ENCODE results near the gene RAD9A. TPM values are rescaled to one million over a fixed set of nuclear protein-coding genes. Genes with fewer than 3 reads are reported as not detected.

Gene RAD9A
- total RNA-seq, 4 donors from 2014 or later = 37.0 to 73.4 (median 61.6) TPM

DNA sequence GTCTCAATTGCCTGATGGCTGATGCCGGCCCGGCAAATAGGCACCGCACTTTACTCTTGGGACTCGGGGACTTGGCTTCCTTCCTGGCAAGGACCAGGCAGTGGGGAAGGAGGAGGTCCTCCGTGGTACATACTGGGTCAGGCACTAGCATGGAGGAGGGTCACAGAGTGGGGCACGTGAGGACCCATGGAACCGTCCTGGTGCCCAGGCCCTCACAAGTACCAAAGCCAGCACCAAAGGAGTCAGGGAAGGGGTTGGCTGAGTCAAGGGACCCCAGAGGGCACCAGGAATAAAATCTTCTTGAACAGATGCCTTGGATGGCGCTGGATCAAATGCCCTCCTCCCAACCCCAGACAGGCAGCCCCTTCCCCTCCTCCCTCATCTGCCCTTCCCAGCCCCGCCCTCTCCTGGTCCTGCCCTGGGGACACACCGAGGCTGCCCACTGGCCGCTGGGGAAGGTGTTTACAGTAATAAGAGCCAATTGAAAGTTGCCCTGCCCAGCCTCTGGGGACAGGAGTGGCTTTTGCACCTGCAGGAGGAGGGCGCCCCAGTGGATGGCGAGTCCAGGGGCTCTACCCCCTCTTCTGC, 18.1 kb downstream of the RAD9A start:
- Histone ChIP-seq H3K4me1 (peaks cover 0 to 63% (median 42%) of the 10 kb centered on the region in 4 donors), H3K4me3 (peak overlapping the region; percentile 10 to 39 (median 32)), H3K9me3 (no peaks in the 10 kb centered on the region), H3K27ac (peak overlapping the region; percentile 68 to 91 (median 82)), H3K27me3 (no peaks in the 10 kb centered on the region), H3K36me3 (no peaks in the 10 kb centered on the region)
- TF ChIP-seq, protein P1, sequence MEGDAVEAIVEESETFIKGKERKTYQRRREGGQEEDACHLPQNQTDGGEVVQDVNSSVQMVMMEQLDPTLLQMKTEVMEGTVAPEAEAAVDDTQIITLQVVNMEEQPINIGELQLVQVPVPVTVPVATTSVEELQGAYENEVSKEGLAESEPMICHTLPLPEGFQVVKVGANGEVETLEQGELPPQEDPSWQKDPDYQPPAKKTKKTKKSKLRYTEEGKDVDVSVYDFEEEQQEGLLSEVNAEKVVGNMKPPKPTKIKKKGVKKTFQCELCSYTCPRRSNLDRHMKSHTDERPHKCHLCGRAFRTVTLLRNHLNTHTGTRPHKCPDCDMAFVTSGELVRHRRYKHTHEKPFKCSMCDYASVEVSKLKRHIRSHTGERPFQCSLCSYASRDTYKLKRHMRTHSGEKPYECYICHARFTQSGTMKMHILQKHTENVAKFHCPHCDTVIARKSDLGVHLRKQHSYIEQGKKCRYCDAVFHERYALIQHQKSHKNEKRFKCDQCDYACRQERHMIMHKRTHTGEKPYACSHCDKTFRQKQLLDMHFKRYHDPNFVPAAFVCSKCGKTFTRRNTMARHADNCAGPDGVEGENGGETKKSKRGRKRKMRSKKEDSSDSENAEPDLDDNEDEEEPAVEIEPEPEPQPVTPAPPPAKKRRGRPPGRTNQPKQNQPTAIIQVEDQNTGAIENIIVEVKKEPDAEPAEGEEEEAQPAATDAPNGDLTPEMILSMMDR (IDR thresholded peaks at IDR 0.05) = no peak
- no peak for TF ChIP-seq POLR2A (IDR thresholded peaks at IDR 0.05)
- peak; percentile 67 to 90 (median 89) for DNase-seq

DNA sequence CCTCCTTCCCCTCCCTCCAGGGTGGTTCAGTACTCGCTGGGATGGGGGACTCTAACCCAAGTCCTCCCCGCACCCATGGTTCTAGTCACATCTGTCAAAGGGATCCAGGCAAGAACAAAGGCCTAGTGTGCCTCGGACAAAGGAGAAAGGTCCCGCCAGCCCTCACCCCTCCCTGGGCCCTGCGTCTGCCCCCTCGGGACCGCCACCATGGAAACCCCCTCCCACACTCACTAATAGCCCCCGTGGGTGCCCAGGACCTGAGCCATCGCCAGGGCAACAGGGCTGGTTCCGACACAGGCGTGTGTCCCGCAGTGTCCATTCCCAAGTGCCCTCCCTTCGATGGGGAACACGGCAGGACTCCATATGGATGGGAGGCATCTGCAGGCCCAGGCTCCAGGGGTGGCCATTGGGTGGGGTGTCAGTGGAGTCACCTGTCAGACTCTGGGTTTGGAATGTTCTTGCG, 18.6 kb downstream of the RAD9A start:
- Histone ChIP-seq H3K27me3 (peaks cover 0 to 4% of the 10 kb centered on the region in 2 donors), H3K4me1 (peaks cover 0 to 65% (median 43%) of the 10 kb centered on the region in 4 donors), H3K4me3 (no peak overlapping the region), H3K36me3 (no peaks in the 10 kb centered on the region), H3K27ac (peak overlapping the region in 3 of 4 donors; percentile 76 to 91 (median 87)), H3K9me3 (no peaks in the 10 kb centered on the region)
- no peak for DNase-seq
- no peak for TF ChIP-seq POLR2A (IDR thresholded peaks at IDR 0.05)
- TF ChIP-seq, protein P1 (IDR thresholded peaks at IDR 0.05) = no peak

DNA sequence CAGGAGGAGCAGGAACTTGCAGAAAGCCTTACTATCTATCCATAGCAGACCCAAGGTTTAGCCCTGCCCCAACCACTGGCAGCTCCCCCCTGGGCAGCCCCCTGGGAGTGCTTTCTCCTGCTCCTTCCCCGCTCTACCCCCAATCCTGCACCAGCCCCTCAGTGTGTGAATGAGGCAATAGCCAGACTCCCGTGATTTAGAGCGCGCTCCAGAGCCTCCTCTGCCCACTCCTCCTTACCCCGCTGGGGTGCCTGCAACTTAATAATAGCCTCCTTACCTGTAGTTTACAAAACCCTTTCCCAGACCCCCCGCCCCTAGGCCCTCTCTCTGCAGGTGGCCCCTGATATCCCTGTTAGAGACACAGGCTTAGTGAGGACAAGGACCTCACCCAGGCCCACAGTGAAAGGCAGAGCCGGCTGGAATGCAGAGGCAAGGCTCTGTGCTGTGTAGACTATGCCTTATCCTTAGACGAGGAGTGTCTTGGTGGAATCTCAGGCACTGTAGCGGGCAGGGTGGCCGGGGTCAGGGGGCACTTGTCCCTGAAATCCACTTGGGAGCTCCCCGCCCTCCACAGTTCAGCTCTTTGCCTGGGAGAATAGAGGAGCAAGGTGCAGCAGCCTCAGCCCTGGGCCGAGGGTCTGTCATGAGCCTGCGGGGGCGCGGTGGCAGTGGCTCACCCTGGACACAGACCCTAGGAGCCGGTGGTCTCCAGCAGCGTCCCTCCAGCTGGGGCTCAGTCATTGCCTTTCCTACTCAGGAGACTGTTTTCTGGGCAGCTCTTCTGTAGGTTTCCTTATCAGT, 19.4 kb downstream of the RAD9A start:
- Histone ChIP-seq H3K36me3 (no peaks in the 10 kb centered on the region), H3K27me3 (peaks cover 0 to 8% of the 10 kb centered on the region in 2 donors), H3K4me1 (peaks cover 0 to 64% (median 44%) of the 10 kb centered on the region in 4 donors), H3K27ac (peak overlapping the region in 1 of 4 donors; percentile 91), H3K4me3 (no peak overlapping the region), H3K9me3 (no peaks in the 10 kb centered on the region)
- TF ChIP-seq POLR2A (IDR thresholded peaks at IDR 0.05) = no peak
- TF ChIP-seq, protein P1 (IDR thresholded peaks at IDR 0.05) = no peak
- DNase-seq = no peak

DNA sequence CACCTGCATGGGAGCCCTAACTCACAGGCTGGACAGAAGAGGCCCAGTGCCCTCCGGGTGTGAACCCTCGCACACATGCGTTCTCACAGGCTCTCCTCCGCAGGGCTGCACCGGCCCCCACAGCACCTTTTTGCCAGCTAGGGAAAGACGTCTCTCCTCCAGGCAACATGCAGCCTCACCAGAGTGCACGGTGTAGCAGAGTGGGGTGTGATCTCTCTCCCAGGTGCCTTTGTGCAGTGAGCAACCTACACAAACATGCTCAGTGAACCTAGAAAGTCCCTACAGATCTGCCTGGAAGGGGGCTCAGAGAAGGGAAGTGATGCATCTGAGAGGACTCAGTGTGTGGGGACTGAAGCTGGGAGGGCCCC, 20.0 kb downstream of the RAD9A start:
- no peaks in the 10 kb centered on the region for H3K9me3 ChIP-seq
- peaks cover 0 to 62% (median 43%) of the 10 kb centered on the region in 4 donors for H3K4me1 ChIP-seq
- H3K27ac ChIP-seq = no peak overlapping the region
- no peak for DNase-seq
- H3K27me3 ChIP-seq = peaks cover 0 to 8% of the 10 kb centered on the region in 2 donors
- H3K36me3 ChIP-seq = no peaks in the 10 kb centered on the region
- H3K4me3 ChIP-seq = no peak overlapping the region
- TF ChIP-seq POLR2A (IDR thresholded peaks at IDR 0.05) = no peak
- TF ChIP-seq, protein P1 (IDR thresholded peaks at IDR 0.05) = no peak

DNA sequence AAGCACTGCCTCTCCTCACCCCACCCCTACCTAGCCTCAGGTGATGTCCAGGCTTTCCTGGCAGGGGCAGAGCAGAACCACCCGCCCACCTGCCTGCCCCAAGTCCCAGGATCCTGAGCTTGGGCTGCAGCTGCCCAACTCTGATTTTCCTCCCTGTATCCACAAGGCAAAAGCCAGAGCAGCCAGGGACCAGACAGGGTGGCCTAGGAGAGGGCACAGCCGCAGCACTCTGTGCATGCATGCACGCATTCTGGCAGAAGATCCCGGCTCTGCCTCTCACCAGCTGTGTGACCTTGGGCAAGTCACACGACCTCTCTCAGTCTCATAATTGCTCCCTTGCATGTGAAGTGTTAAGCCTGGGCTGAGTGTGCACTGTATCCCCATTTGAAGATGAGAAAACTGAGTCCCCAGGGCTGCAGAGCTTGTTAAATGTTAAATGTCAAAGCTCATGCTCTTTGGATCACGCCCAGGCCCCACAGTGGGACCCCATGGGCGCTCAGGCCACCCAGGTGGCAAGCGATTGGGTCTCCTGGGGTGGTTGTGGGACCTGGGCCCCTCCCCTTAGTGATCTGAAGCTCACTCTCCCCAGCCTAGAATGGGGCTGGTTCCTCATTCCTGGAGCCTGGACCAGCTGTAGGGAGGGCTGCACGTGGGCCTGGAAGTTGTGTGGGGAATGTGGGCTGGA, 20.9 kb downstream of the RAD9A start:
- Histone ChIP-seq H3K27ac (no peak overlapping the region), H3K9me3 (no peaks in the 10 kb centered on the region), H3K4me1 (peaks cover 0 to 63% (median 37%) of the 10 kb centered on the region in 4 donors), H3K36me3 (no peaks in the 10 kb centered on the region), H3K4me3 (no peak overlapping the region), H3K27me3 (peaks cover 0 to 8% of the 10 kb centered on the region in 2 donors)
- TF ChIP-seq POLR2A (IDR thresholded peaks at IDR 0.05) = no peak
- TF ChIP-seq, protein P1 (IDR thresholded peaks at IDR 0.05) = no peak
- no peak for DNase-seq
